Left hindlimb (tissue), 1 donor: ENCODE data around the gene TRA2A.

ENCODE experiments used
- DNase-seq: peaks from one replicate; pipeline ENCODE4 v3.0.0-alpha.2; 2018

Gene TRA2A

DNA sequence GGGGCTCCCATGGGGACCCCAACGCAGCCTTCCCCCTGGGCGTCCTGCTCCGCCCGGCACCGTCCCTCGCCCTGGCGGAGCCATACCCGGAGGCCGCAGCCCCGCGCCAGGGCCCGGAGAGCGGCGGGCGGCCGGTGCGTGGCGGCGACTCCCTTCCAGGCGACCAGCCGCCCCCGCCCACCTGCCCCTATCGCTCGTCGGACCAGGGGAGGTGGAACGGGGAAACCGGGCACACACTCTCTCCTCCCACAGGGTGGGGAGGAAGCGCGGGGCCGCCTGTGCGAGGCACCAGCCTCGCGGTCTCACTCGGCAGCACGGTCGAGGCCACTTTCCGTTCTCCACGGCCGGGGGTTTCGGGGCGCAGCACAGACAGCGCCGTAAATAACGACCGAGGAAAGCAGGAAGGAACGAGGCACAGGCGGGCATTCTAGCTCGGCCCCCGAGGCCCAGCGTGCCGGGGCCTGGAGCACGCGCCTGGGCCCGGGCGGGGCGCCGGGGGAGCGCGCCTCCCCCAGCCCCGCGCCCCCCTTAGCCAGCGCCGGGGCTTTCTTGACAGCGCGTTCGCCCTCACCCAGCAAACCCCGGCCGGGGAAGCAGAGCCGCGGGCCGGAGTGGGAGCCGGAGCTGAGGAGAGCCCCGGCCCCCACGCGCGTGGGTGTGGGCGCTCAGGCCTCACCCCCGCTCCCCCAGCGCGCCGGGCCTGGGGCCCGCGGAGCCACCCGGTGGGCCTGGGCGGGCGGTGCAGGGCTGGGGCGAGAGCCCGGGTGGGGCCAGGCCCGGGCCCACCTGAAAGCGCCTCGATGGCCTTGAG is 62.4 kb downstream of the TRA2A start:
- DNase-seq = peak; percentile 66

DNA sequence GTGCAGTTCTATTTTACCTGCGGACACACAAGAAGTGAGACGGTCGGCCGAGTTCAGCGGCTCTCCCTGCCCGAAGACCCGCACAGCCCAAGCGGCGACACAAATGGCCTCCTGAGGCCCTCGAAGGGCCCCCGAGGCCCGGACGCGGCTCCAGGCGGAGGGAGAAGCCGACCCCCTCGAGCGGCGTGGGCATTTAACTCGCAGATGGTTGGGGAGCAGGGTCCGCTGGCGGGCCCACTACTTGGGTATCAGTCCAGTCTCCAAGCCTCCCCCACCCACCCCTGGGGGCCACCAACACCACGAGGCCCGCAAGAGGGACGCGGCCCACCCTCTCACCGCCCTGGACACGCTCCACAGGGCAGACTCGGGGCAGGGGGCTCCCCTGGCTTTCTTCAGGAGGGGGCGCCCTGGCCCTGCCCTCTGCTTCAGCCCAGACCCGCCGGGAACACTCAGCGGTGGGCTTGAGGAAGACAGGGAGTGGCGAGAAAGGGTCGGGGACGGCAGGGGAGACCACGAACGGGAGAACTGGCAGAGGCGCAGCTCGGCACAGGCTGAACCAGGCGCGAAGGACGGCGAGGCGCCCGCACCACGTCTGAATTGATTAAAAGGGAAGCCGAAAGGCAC is 63.1 kb downstream of the TRA2A start:
- DNase-seq = peak; percentile 60

- peak; percentile 67 for DNase-seq
Measured at GRCh38 chr7:23467806-23468525, 63.8 kb downstream of the TRA2A start.

GRCh38 chr7:23467291-23467805 is 64.4 kb downstream of the TRA2A start:
- no peak for DNase-seq

DNA sequence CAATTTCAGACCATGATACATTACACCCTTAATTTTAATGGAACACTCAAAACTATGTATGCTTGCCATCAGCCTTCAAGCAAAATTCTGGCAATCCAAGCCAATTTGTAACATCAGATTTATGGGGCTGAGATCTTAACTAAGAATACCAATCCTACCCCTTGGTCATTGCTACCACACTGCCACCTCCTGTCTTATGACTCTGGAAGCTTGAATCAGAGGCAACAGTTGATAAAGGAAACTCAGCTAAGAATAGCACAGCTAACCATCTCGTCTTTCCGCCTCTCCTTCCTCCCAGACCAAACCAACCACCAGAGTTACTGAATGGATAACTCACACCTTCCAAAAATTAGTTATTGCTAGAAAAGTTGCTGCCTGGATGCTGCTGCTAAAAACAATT is 68.9 kb downstream of the TRA2A start:
- DNase-seq = no peak

- no peak for DNase-seq
Measured at GRCh38 chr7:23458044-23458443, 73.7 kb downstream of the TRA2A start.

- no peak for DNase-seq
Measured at GRCh38 chr7:23456093-23456492, 75.7 kb downstream of the TRA2A start.

- no peak for DNase-seq
Measured at GRCh38 chr7:23454881-23455526, 76.8 kb downstream of the TRA2A start.
